SKM-1 treated with dmso at 0.1 percent for 144 hours (cell line): ENCODE measurements around the gene PRSS12.
A peak's percentile ranks its signal among the peaks of the same experiment; 100 is the strongest.
"Not testable (repeated sequence)": the region's sequence is repeated elsewhere in the genome, so short reads cannot be mapped to it uniquely, and the experiment has no call there.

Experiments
- DNase-seq: peaks from one replicate; lab custom pipeline; 2025; ENCODE audit not compliant: unreplicated experiment; lab: John Stamatoyannopoulos, UW

PRSS12 gene

GRCh38 chr4:118352843-118353533 lies at the start of gene PRSS12:
Gene PRSS12, minus strand, starts transcription at chr4:118353003. Its CDS starts 283 bp downstream, at chr4:118352720.
- DNase-seq, result peak; percentile 83

GRCh38 chr4:118400356-118400755 lies 47.6 kb upstream of the PRSS12 start:
- DNase-seq, result peak; percentile 44

- not testable (repeated sequence) for DNase-seq
Measured at GRCh38 chr4:118399883-118400282, 47.1 kb upstream of the PRSS12 start.

- DNase-seq, result peak; percentile 75
Measured at GRCh38 chr4:118398226-118399090, 45.7 kb upstream of the PRSS12 start.

GRCh38 chr4:118397623-118397979 lies 44.8 kb upstream of the PRSS12 start:
- no peak for DNase-seq

GRCh38 chr4:118396881-118397622 lies 44.2 kb upstream of the PRSS12 start:
- DNase-seq, result no peak

- DNase-seq, result no peak
Measured at GRCh38 chr4:118395057-118395644, 42.3 kb upstream of the PRSS12 start.

- DNase-seq, result not testable (repeated sequence)
Measured at GRCh38 chr4:118392509-118392908, 39.7 kb upstream of the PRSS12 start.

GRCh38 chr4:118390121-118390520 lies 37.3 kb upstream of the PRSS12 start:
- DNase-seq, result no peak

- DNase-seq, result no peak
Measured at GRCh38 chr4:118389721-118390120, 36.9 kb upstream of the PRSS12 start.

GRCh38 chr4:118388606-118389005 lies 35.8 kb upstream of the PRSS12 start:
- DNase-seq, result no peak

GRCh38 chr4:118381902-118382301 lies 29.1 kb upstream of the PRSS12 start:
- no peak for DNase-seq

GRCh38 chr4:118373614-118374255 lies 20.9 kb upstream of the PRSS12 start:
- DNase-seq, result no peak

- DNase-seq, result no peak
Measured at GRCh38 chr4:118372251-118372650, 19.4 kb upstream of the PRSS12 start.

GRCh38 chr4:118369231-118369630 lies 16.4 kb upstream of the PRSS12 start:
- no peak for DNase-seq

- DNase-seq, result peak; percentile 25
Measured at GRCh38 chr4:118367872-118368271, 15.1 kb upstream of the PRSS12 start.

GRCh38 chr4:118367361-118367760 lies 14.6 kb upstream of the PRSS12 start:
- DNase-seq, result no peak

- no peak for DNase-seq
Measured at GRCh38 chr4:118363166-118363565, 10.4 kb upstream of the PRSS12 start.

- no peak for DNase-seq
Measured at GRCh38 chr4:118361192-118361591, 8.4 kb upstream of the PRSS12 start.

GRCh38 chr4:118360106-118360505 lies 7.3 kb upstream of the PRSS12 start:
- DNase-seq, result no peak

- no peak for DNase-seq
Measured at GRCh38 chr4:118357601-118358000, 4.8 kb upstream of the PRSS12 start.
